Cardiac fibroblast (primary cell): ENCODE data around the gene ZBTB9.

Experiments
- DNase-seq, 2 donors: peaks; one replicate each; pipeline versions ENCODE4 v3.0.0 to v3.0.0-alpha.2; 2010; ENCODE audit warnings: low read depth in 2 of 2
- H3K4me3 ChIP-seq, 2 donors: replicated peaks in 1 of 2; 1 replicate in 1 of 2; 2 replicates in 1 of 2; pipeline ENCODE4 v1.5.1; 2011; ENCODE audit warnings: low read depth in 2 of 2, low read length in 2 of 2, mild to moderate bottlenecking in 2 of 2, moderate library complexity in 1 of 2
- TF ChIP-seq, protein P1 (sequence below): IDR thresholded peaks from one replicate; pipeline ENCODE4 v1.5.1; 2011; ENCODE audit warnings: low read depth, mild to moderate bottlenecking, low read length, inconsistent platforms

ZBTB9 gene

DNA sequence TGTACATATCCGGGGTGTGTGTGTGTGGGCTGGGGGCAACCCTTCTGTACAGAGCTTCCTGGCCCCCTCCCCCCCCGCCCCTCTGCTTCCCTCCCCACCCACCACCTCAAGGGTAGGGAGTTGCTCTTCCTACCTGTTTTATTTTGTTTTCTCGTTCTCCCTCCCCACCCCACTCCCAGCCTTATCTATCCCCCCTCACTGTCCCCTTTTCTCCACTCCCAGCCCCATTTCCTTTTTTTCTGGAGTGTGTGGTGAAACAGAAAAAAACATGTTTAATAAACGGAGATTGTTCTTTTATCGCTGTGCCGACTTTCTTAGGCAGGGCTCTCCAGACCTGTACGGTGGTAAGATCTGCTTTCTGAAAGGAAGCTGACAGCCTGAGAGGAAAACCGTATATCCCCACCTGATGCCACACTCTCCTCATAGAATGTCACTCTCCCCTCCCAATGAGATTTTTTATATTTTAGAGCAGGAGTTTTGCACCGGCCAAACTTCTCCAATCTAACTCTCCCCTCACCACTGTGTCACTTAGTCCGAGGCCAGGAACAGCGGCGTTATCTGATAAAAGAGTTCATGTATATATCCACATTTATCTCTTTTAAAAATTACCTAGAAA is 875 bp upstream of the ZBTB9 start:
- H3K4me3 ChIP-seq = peak overlapping the region; percentile 91 to 92
- TF ChIP-seq, protein P1, sequence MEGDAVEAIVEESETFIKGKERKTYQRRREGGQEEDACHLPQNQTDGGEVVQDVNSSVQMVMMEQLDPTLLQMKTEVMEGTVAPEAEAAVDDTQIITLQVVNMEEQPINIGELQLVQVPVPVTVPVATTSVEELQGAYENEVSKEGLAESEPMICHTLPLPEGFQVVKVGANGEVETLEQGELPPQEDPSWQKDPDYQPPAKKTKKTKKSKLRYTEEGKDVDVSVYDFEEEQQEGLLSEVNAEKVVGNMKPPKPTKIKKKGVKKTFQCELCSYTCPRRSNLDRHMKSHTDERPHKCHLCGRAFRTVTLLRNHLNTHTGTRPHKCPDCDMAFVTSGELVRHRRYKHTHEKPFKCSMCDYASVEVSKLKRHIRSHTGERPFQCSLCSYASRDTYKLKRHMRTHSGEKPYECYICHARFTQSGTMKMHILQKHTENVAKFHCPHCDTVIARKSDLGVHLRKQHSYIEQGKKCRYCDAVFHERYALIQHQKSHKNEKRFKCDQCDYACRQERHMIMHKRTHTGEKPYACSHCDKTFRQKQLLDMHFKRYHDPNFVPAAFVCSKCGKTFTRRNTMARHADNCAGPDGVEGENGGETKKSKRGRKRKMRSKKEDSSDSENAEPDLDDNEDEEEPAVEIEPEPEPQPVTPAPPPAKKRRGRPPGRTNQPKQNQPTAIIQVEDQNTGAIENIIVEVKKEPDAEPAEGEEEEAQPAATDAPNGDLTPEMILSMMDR = no peak
- DNase-seq = peak; percentile 6 to 14

DNA sequence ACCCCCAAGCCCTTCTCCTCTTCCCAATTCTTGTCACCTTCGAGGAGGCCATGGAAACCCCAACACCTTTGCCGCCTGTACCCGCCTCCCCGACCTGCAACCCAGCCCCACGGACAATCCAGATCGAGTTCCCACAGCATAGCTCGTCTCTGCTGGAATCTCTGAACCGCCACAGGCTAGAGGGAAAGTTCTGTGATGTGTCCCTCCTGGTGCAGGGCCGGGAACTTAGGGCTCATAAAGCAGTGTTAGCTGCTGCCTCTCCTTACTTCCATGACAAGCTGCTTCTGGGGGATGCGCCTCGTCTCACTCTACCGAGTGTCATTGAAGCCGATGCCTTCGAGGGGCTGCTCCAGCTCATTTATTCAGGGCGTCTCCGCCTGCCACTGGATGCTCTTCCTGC is 675 bp downstream of the ZBTB9 start:
- TF ChIP-seq, protein P1 = no peak
- DNase-seq = no peak
- H3K4me3 ChIP-seq = peak overlapping the region; percentile 91 to 92

DNA sequence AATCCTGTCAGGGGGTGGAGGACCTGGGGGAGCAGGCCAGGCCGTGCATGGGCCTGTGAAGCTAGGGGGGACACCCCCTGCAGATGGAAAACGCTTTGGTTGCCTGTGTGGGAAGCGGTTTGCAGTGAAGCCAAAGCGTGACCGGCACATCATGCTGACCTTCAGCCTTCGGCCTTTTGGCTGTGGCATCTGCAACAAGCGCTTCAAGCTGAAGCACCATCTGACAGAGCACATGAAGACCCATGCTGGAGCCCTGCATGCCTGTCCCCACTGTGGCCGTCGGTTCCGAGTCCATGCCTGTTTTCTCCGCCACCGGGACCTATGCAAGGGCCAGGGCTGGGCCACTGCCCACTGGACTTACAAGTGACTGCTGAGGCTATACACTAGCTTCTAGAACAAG is 1.8 kb downstream of the ZBTB9 start:
- DNase-seq = no peak
- TF ChIP-seq, protein P1 = no peak
- no peak overlapping the region for H3K4me3 ChIP-seq

DNA sequence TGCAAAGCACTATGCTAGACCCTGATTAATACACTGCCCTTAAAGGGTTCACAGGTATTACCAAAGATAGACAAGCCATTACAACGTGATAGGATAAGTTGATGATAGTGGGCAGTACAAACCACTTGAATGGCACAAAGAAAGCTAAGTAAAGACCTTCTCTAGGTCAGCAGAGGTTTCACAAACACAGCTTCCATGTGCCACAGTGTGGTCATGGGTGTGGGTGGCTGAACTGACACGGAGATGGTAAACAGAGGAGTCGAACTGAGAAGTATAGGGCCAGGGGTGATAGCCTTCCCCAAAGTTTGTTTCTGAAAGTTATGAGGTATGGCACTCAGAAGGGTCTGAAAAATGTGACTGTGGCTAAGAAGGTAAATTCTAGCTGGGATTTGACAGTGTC is 4.3 kb downstream of the ZBTB9 start:
- TF ChIP-seq, protein P1 = no peak
- no peak overlapping the region for H3K4me3 ChIP-seq
- DNase-seq = no peak

DNA sequence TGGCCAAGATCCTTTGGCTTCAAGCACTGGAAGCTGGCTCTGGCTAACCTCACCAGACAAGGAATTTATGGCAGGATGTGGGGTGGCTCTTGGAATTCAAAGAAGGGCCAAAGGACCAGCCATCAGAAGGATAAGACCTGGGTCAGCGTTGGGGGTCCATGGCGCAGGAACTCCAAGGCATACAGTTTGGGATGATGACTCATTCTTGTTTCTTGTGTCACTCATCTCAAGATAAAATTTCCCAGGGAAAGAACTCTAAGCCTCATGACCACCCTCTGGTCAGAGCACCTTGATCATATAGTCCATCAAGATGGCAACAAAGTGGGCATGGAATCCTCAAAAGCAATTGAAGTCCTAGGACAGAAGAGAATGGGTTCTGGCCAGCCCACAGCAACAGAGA is 4.8 kb downstream of the ZBTB9 start:
- no peak overlapping the region for H3K4me3 ChIP-seq
- DNase-seq = no peak
- TF ChIP-seq, protein P1 = no peak

DNA sequence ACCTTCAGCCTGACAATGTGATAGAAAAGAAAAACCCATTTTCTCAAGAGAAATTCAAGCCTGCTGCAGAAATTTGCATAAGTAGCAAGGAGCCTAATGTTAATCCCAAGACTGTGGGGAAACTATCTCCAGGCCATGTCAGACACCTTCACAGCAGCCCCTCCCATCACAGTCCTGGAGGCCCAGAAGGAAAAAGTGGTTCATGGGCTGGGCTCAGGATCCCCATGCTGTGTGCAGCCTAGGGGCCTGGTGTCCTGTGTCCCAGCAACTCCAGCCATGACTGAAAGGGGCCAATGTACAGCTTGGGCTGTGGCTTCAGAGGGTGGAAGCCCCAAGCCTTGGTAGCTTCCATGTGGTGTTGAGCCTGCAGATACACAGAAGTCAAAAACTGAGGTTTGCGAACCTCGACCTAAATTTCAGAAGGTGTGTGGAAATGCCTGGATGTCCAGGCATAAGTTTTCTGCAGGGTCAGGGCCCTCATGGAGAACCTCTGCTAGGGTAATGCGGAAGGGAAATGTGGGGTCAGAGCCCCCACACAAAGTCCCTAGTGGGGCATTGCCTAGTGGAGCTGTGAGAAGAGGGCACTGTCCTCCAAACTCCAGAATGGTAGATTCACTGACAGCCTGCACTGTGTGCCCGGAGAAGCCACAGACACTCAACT is 11.8 kb downstream of the ZBTB9 start:
- DNase-seq = no peak
- H3K4me3 ChIP-seq = no peak overlapping the region
- TF ChIP-seq, protein P1 = no peak
